GM19467 (cell line): ENCODE measurements around the gene CDC7.

Experiments
- ATAC-seq: cut with Tn5 transposase; IDR thresholded peaks from one replicate; pipeline ENCODE4 v1.9.1; 2021; ENCODE audit warnings: mild to moderate bottlenecking, moderate library complexity; ENCODE audit not compliant: unreplicated experiment

CDC7 gene

GRCh38 chr1:91546876-91547275 is 46.2 kb downstream of the CDC7 start:
- ATAC-seq, result no peak

- no peak for ATAC-seq
Observed at GRCh38 chr1:91548376-91549040, 47.9 kb downstream of the CDC7 start.

- no peak for ATAC-seq
Observed at GRCh38 chr1:91549041-91549735, 48.5 kb downstream of the CDC7 start.

- ATAC-seq, result no peak
Observed at GRCh38 chr1:91550961-91551360, 50.3 kb downstream of the CDC7 start.

- ATAC-seq, result no peak
Observed at GRCh38 chr1:91552091-91552490, 51.4 kb downstream of the CDC7 start.

GRCh38 chr1:91552596-91552995 is 51.9 kb downstream of the CDC7 start:
- no peak for ATAC-seq

GRCh38 chr1:91553177-91553591 is 52.5 kb downstream of the CDC7 start:
- no peak for ATAC-seq

GRCh38 chr1:91555074-91555730 is 54.6 kb downstream of the CDC7 start:
- no peak for ATAC-seq

GRCh38 chr1:91555821-91556531 is 55.3 kb downstream of the CDC7 start:
- no peak for ATAC-seq

- ATAC-seq, result no peak
Observed at GRCh38 chr1:91556556-91556955, 55.9 kb downstream of the CDC7 start.

- no peak for ATAC-seq
Observed at GRCh38 chr1:91557039-91557690, 56.5 kb downstream of the CDC7 start.

GRCh38 chr1:91557826-91558225 is 57.2 kb downstream of the CDC7 start:
- ATAC-seq, result no peak

- no peak for ATAC-seq
Observed at GRCh38 chr1:91559046-91559750, 58.5 kb downstream of the CDC7 start.

GRCh38 chr1:91559838-91560565 is 59.4 kb downstream of the CDC7 start:
- no peak for ATAC-seq

GRCh38 chr1:91564888-91565701 is 64.4 kb downstream of the CDC7 start:
- ATAC-seq, result no peak

GRCh38 chr1:91567583-91567982 is 66.9 kb downstream of the CDC7 start:
- ATAC-seq, result no peak

- no peak for ATAC-seq
Observed at GRCh38 chr1:91568261-91568660, 67.6 kb downstream of the CDC7 start.

GRCh38 chr1:91569411-91570119 is 68.9 kb downstream of the CDC7 start:
- no peak for ATAC-seq
